Brain microvascular endothelial cell (primary cell): ENCODE data around the gene FADS1.

Experiments used
- DNase-seq: peaks from one replicate; pipeline ENCODE4 v3.0.0-alpha.2; 2020
- H3K27ac ChIP-seq: fragments of 250-450 bp; sonication (Bioruptor Pico); 2 replicates; pipeline ENCODE4 v1.5.1; 2020; ENCODE audit warnings: mild to moderate bottlenecking, moderate library complexity
- H3K27me3 ChIP-seq: fragments of 250-450 bp; sonication (Bioruptor Pico); replicated peaks from 2 replicates; pipeline ENCODE4 v1.5.1; 2020; ENCODE audit warnings: mild to moderate bottlenecking
- H3K36me3 ChIP-seq: fragments of 250-450 bp; sonication (Bioruptor Pico); replicated peaks from 2 replicates; pipeline ENCODE4 v1.5.1; 2020; ENCODE audit warnings: mild to moderate bottlenecking
- H3K4me3 ChIP-seq: 2 replicates; pipeline ENCODE4 v1.5.1; 2011; ENCODE audit warnings: low read depth, mild to moderate bottlenecking, control low read depth, low read length, moderate library complexity
- in situ Hi-C: cut with HindIII; loops from 2 replicates; pipeline ENCODE4 v1.10.0; 2017; ENCODE audit warnings: low sequenced_read_pairs, low pct_ligation_motif_present
- TF ChIP-seq, protein P1 (sequence below): IDR thresholded peaks from 2 replicates; pipeline ENCODE4 v1.5.1; 2011; ENCODE audit warnings: low read depth, mild to moderate bottlenecking, moderate library complexity, low read length, control low read depth, inconsistent platforms; ENCODE audit errors: missing control alignments

Gene FADS1

DNA sequence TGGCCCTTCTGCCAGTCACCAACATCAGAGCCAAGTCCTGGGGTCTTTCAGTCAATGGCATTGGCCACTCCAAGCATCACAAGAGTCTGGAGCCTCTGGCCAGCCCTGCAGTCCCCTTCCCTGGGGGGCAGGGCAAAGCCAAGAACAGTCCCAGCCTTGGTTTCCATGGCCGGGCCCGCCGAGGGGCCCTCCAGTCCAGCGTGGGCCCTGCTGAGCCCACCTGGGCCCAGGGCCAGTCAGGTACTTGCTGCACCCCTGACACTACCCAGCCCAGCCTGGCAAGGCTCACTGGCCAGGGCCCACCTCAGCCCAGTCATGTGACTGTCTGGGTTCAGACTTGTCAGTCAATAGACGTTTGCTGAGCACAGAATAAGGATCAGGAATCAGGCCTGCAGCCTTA is 35.2 kb downstream of the FADS1 start:
- Histone ChIP-seq H3K27me3 (no peaks in the 10 kb centered on the region), H3K27ac (no peak overlapping the region), H3K36me3 (peaks cover 74% of the 10 kb centered on the region), H3K4me3 (no peak overlapping the region)
- DNase-seq, result no peak
- TF ChIP-seq, protein P1, sequence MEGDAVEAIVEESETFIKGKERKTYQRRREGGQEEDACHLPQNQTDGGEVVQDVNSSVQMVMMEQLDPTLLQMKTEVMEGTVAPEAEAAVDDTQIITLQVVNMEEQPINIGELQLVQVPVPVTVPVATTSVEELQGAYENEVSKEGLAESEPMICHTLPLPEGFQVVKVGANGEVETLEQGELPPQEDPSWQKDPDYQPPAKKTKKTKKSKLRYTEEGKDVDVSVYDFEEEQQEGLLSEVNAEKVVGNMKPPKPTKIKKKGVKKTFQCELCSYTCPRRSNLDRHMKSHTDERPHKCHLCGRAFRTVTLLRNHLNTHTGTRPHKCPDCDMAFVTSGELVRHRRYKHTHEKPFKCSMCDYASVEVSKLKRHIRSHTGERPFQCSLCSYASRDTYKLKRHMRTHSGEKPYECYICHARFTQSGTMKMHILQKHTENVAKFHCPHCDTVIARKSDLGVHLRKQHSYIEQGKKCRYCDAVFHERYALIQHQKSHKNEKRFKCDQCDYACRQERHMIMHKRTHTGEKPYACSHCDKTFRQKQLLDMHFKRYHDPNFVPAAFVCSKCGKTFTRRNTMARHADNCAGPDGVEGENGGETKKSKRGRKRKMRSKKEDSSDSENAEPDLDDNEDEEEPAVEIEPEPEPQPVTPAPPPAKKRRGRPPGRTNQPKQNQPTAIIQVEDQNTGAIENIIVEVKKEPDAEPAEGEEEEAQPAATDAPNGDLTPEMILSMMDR, result no peak
- in situ Hi-C loops, result no loop called here

DNA sequence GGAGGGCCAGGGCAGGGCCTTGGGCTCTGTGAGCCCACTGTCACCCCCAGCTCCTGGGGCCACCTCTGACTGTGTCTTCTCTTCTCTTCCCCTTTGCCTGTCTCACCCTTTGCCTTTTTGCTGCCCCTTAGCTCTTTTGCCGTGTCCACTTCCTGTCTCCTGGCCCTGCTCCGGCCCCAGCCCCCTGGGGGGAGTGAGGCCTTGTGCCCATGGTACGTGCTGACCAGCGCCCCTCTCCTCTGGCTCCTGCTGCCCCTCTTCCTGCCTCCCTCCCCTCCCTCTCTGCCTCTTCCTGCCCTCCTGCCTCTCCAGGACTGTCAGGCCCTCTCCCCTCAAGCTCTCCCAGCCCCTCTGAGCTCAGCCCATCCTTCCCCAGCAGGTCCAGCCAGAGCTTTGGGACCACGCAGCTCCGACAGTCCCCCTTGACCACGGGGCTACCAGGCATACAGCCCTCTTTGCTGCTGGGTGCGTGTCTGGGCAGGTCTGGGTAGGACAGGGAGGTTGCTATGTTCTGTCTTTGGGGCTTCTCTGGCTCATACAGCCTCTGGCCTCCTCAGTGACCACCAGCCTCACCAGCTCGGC is 36.1 kb downstream of the FADS1 start:
- Histone ChIP-seq H3K27ac (no peak overlapping the region), H3K4me3 (no peak overlapping the region), H3K27me3 (no peaks in the 10 kb centered on the region), H3K36me3 (peaks cover 69% of the 10 kb centered on the region)
- TF ChIP-seq, protein P1, result no peak
- DNase-seq, result no peak
- in situ Hi-C loops, result no loop called here

DNA sequence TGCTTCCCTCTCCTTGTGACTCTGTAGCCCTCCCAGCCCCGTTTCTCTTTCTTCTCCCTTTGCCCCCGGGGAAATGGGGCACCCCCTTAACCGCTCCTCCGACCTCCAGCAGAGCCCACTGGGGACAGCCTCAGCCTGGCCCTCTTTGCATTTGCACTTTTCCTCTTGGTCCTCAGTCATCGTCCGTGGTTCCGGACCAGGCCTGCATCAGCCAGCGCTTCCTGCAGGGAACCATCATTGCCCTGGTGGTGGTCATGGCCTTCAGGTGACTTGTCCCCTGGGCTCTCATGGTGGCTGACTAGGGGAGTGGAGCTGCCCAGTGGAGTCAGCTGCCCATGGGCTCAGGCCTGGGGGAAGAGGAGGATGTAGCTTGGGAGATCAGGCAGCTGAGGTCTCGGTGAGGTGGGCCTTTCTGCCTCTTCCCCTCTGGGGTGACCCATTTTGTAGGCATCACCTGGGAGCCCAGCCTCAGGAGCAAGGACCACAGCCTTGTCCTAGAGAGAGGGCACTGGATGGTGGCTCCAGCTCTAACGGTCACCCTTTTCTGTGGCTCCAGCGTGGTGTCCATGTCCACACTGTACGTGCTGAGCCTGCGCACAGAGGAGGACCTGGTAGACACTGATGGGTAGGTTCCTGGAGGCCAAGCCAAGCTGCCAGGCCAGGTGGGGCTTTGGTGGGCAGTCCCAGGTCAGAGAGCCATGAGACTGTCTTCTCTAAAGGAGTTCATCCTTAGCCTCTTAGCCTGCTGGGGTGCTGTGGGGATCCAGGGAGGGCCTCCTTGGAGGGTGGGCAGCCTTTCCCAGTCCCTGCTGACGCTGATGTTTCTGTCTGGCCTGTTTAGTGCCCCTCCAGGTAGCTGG is 36.9 kb downstream of the FADS1 start:
- DNase-seq, result no peak
- Histone ChIP-seq H3K36me3 (peaks cover 62% of the 10 kb centered on the region), H3K27me3 (no peaks in the 10 kb centered on the region), H3K27ac (no peak overlapping the region), H3K4me3 (no peak overlapping the region)
- in situ Hi-C loops, result no loop called here
- TF ChIP-seq, protein P1, result no peak

GRCh38 chr11:61778920-61779650 is 37.7 kb downstream of the FADS1 start:
- Histone ChIP-seq H3K4me3 (no peak overlapping the region), H3K27me3 (no peaks in the 10 kb centered on the region), H3K36me3 (peaks cover 53% of the 10 kb centered on the region), H3K27ac (no peak overlapping the region)
- TF ChIP-seq, protein P1, result no peak
- in situ Hi-C loops, result no loop called here
- DNase-seq, result no peak

GRCh38 chr11:61778357-61778886 is 38.4 kb downstream of the FADS1 start:
- H3K4me3 ChIP-seq, result no peak overlapping the region
- in situ Hi-C loops, result no loop called here
- no peak for DNase-seq
- TF ChIP-seq, protein P1, result no peak
- peaks cover 52% of the 10 kb centered on the region for H3K36me3 ChIP-seq
- no peaks in the 10 kb centered on the region for H3K27me3 ChIP-seq
- no peak overlapping the region for H3K27ac ChIP-seq
